GM18909 (cell line): ENCODE data around the gene SIRT5.
A peak's percentile ranks its signal among the peaks of the same experiment; 100 is the strongest.

Experiments
- ATAC-seq: cut with Tn5 transposase; IDR thresholded peaks from one replicate; pipeline ENCODE4 v1.9.1; 2021; ENCODE audit warnings: mild to moderate bottlenecking; ENCODE audit not compliant: unreplicated experiment, poor library complexity

The SIRT5 gene

DNA sequence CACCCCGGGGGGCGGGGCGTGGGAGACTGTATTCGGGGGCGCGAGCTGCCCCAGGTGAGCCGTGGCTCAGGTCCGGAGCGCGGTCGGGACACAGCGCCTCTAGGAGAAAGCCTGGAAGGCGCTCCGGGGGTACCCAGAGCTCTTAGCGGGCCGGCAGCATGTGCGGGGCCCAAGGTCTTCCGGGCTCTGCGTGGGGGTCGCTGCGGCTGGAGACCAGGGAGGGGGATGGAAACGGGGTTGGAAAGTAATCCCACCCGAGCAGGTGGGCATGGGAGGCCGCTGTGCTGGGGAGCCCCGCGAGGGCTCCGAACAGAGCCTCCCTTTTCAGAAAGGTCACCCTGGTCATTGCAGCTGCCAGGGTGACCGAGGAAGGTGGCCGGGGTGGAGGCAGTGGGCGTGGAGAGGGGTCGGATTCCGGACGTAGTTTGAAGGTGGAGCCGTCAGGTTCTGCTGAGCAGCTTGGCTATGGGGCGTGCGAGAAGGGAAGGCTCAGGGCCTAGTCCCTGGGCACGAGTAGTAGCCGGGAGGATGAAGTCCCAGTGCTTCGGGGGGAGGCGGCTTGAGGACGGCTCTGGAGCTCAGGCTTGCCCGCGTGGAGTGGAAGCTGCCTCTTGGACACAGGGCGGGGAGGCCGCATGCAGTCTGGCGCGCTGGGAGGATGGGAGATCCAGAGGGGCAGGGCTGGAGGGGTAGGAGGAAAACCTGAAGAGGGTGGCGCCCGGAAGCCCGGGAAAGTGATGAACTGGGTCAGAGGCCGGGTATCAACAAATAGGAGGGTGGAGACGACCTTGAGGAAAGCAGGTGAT is at the start of gene SIRT5:
TSS of gene SIRT5 (plus strand) at position 31 of the 806 bp plus-strand sequence. CDS start 9,510 bp downstream, outside the sequence.
- ATAC-seq = peak; percentile 78

DNA sequence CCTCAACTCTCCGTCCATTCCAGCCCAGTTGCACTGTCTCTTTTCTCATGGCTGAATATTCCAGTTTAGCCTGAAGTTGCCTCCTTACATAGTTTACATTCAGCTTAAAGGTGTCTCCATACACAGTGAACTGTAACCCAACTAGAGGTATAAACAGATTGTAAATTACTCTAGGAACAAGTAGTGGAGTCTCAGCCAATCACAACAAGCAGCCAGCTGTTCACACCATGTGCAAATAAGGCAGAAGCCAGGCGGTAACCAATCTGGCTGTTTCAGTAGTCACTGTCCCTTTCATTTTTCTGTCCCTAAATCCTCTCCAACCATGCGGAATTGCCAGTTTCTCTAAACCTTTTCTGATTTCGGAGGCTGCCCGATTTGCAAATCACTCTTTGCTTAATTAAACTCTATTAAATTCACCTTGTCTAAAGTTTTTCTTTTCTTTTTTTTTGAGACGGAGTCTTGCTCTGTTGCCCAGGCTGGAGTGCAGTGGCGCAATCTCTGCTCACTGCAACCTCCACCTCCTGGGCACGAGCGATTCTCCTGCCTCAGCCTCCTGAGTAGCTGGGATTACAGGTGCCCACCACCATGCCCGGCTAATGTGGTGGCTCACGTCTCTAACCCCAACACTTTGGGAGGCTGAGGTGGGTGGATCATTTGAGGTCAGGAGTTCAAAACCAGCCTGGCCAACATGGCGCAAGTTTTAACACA is 49.4 kb upstream of the SIRT5 start:
- no peak for ATAC-seq

DNA sequence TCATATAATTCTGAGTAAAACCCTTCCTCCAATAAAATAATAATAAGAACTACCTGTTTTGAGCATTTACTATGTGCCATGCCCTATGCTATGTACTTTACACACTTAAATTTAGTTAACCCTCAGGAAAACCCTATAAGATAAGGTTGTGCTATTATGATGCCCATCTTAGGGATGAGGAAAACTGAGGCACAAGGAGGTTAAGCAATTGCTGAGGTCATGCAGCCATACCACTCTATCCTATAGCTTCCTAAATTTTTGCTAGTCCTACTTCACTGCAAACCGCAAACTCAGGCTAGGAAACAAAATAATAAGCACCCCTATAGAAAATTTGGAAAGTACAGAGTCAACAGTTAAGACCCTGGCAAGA is 48.1 kb upstream of the SIRT5 start:
- ATAC-seq = no peak

DNA sequence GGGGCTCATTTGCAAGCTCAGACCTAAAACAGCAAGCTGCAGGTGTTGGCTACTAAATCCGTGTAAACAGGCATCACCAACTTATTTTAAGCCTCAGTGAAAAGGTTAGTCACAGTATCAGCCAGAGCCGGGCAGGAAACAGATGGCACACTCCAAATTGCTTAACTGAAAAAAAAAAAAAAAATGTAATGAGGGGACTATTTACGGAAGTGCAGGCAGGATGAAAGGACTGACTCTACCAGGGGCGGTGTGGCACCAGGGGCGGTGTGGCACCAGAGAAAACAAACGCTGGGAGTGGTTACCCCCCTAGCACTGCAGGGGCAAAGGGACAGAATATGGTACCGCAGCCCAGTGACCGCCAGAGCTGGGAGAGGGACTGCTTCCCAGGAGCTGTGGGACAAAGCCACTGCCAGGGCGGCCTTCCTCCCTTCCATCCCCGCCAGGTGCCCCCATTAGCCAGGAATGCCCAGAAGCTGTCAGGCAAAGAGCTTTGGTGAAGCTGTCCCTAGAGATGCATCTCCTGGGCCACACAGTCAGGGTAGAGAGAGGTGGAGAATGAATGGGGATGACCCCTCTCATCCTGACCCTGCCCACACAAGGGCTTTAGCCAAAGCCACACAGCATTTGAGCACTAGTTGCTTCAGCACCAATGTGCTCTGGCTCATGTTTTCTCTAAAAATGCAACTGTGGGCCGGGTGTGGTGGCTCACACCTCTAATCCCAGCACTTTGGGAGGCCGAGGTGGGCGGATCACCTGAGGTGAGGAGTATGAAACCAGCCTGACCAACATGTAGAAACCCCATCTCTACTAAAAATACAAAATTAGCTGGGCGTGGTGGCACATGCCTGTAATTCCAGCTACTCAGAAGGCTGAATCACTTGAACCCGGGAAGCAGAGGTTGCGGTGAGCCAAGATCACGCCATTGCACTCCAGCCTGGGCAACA is 47.4 kb upstream of the SIRT5 start:
- ATAC-seq = peak; percentile 83

DNA sequence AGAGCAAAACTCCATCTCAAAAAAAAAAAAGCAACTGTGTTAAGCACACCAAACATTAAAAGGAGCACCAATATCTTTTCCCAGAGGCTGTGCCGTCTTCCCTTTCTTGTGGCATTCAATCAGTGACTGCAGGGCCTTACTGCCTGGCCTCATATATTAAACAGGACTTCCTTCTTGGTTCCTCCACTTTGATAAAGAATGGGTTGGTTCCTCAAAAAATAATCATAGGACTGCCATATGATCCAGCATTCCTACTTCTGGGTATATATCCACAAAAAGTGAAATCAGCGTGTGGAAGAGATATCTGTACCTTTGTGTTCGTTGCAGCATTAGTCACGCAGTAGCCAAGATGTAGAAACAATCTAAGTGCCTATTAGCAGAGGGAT is 46.7 kb upstream of the SIRT5 start:
- ATAC-seq = no peak

DNA sequence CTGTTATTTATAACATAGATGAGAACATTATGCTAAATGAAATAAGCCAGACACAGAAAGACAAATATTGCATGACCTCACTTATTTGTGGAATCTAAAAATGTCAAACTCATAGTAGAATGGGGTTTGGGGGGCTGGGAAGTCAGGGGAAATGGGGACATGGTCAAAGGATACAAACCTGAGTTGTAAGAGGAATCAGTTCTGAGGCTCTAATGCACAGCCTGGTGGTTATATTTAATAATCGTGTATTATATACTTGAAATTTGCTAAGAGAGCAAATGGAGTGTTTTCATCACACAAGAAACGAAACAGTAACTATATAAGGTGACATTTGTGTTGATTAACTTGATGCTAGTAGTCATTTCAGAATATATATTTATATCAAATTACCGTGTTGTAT is 46.2 kb upstream of the SIRT5 start:
- ATAC-seq = no peak

DNA sequence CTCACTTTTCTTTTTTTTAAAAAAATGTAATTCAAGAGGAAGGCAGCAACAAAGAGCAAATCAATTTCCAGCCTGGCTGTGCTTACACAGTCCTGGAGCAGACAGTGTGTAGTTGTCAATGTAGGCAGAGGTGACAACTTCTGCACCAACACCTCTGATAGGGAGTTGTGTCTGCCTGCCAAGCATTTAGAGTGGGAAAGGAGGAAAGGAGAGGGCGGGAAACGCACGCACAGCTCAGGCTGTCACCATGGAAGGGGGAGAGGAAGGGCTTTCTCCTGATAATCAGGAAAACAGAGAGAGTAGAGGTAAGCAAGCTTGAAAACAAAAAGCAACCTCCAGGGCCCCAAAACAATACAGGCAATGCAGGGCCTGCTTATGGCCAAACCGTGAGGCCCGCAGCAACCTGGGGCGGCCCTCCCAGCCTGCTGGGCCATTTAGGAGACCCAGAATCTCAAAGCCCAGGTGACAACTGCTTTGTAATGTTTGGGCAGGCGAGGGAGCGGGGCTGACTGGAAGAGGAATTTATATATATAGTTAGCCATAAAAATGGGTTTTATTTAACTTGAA is 45.5 kb upstream of the SIRT5 start:
- no peak for ATAC-seq

DNA sequence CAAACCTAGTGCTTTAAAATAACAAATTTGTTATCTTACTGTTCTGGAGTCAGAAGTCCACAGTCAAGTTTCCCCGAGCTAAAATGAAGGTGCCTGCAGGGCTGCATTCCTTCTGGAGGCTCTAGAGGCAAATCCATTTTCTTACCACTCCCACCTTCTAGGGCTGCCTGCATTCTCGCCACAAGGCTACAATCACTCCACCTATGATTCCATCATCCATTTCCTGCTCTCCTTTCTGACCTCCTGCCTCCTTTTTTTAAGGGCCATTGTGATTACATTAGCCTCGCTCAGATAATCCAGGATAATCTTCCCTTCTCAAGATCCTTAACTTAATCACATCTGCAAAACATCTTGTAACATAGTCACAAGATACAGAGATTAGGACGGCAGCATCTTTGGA is 42.4 kb upstream of the SIRT5 start:
- no peak for ATAC-seq

DNA sequence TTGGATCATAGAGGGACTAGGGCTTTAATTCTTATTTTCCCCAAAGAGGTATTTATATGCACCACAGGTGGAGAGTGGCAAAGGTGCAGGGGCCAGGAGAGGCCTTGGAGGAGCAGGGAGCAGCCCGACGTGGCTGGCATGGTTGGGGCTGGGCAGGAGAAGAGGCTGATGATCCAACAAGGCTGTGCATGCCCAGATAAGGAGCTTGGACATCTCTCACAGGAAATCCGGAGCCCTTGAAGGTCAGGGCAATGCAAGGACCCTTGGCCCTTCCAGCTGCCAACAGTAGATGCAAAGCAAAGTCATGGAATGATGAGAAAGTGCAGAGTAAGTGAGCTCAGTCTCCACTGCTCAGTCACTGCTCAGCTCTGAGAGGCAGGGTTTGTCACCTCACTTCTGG is 39.9 kb upstream of the SIRT5 start:
- no peak for ATAC-seq

DNA sequence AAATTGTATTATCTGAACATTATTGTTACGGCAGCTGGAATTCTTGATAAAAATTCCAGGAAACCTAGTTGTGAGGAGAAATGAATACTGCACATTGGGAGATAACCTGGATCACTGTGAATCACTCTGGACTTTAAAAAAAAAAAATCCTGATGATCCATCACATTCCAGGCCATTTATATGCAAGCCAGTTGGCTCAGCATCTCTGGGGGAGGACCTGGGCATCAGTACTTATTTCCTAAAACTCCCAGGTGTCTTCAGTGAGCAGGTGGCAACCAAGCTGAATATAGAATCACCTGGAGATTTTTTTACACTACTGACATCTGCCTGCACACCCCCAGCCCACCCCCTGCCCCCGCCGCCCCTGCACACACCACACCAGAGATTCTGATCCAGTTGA is 39.1 kb upstream of the SIRT5 start:
- ATAC-seq = no peak

DNA sequence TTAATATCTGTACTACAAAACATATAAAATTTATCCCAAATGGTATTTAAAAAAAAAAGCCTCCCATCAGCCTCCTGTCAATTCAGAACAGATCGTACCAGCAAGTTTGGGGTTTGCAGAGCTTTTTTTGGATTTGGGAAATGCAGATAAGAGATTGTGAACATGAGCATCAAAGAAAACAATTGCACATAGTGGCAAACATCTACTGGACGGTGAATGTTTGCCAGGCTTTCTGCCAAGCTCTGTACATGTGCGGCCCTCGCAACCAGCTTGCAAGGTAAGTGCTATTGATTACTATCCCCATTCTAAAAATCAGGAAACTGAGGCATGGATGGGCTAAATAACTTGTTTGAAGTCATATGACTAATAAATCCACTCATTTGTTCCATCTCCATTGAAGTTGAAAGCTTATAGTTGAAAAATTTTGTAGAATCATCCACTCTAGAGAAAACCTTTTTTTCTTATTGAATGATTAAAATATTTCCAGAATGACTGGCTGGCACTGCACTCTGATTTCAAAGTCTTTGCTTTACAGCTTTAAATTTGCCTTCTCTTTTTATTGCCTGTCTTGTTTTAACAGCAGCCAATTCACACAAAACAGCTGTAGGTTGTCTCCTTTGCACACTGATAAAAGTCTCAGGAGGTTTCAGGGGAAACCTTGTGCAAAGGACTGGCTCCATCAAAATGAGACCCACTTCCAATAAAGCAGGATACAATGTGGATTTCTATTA is 37.4 kb upstream of the SIRT5 start:
- ATAC-seq = no peak

DNA sequence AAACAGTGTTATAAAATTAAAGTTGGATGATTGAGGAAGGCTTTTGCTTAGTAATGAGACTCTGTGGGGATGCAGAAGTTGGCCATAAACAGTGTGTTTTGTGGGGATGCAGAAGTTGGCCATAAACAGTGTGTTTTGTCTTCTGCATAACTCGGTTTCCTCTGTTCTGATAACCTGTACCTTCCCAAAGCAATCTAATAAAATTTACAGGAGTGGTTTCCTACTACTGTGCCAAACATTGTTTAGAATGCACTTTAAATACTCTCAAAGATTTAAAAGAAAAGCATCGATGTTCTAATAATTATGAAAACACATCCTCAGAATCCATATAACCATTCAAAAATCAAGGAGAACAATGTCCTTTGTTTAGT is 36.9 kb upstream of the SIRT5 start:
- no peak for ATAC-seq

DNA sequence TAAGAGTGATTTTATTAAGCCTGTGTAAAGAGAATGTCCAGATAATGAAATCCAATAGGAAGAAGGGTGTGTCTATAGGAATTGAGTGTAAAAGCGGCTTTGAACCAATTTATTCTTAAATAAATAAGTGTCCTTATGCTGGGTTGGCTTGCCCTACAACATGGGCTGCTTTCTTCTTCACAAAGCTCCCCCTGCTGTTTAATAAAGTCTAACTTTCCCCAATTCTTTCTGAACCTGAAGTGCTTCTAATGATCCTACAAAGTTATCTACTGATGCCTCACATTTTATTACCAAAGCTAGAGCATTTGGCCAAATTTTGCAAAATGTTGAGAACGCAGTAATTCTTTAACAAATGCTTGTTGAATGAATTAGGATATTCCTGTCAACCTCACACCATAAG is 36.3 kb upstream of the SIRT5 start:
- ATAC-seq = no peak

DNA sequence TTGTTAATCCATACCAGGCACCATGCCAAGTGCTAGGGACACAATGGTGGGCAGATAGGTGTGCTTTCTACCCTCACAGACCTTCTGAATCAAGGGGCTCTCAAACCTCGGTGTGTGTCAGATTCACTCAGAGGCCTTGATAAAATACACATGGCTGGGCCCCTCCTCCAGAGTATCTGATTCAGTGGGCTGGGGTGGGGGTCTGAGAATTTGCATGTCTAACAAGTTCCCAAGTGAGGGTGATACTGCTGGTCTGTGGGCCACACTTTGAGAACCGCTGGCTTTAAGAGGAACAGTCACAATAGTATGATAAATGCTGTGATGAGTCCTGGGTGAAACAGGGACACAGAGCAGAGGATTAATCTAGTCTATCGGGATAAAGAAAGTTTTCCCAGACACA is 35.8 kb upstream of the SIRT5 start:
- no peak for ATAC-seq

DNA sequence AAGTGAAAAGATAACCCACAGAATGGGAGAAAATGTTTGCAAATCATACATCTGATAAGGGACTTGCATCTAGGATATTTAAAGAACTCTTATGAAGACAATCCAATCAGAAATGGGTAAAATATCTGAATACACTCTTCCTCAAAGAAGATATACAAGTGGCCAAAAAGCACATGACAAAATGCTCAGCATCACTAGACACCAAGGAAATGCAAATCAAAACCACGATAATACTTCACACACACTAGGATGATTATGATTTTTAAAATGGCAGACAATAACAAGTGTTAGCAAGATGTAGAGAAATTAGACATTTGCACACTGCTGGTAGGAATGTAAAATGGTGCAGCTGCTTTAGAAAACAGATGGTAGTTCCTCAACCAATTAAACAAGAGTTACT is 34.8 kb upstream of the SIRT5 start:
- ATAC-seq = no peak

DNA sequence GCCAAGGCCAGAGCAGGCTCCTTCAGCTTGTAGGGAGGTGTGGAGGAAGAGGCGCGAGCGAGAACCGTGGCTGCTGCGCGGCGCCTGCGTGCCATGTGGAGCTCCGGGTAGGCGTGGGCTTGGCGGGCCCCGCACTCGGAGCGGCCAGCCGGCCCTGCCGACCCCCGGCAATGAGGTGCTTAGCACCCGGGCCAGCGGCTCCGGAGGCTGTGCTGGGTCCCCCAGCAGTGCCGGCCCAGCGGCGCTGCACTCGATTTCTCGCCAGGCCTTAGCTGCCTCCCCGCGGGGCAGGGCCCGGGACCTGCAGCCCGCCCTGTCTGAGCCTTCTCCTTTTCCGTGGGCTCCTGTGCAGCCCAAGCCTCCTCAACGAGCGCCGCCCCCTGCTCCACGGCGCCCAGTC is 32.9 kb upstream of the SIRT5 start:
- no peak for ATAC-seq

DNA sequence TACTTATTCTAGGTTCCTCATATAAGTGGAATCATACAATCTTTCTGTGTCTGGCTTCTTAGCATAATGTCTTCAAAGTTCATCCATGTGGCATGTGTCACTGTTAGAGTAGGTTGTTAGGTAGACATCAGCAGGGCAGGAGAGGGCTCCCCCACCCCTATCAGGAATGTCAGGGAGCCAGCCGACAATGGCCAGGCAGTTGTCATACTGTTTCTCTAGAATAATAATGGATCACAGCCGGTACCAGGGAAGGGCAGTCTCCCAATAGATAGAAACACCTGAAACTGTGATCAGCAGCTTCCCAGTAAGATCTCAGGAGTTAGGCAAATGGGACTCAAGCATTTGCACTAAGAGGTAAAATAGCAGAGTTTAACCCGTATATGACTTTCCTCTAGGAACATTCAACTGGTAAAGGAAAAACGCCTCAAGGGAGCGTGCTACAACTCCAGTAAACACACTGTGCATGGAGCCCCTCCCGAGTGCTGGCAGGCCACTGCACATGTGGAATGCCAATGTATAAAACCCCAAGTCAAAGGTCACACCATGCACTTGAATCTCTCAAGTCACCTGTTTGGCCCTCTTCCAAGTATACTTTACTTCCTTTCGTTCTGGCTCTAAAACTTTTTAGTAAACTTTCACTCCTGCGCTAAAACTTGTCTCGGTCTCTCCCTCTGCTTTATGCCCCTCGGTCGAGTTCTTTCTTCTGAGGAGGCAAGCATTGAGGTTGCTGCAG is 29.8 kb upstream of the SIRT5 start:
- no peak for ATAC-seq

DNA sequence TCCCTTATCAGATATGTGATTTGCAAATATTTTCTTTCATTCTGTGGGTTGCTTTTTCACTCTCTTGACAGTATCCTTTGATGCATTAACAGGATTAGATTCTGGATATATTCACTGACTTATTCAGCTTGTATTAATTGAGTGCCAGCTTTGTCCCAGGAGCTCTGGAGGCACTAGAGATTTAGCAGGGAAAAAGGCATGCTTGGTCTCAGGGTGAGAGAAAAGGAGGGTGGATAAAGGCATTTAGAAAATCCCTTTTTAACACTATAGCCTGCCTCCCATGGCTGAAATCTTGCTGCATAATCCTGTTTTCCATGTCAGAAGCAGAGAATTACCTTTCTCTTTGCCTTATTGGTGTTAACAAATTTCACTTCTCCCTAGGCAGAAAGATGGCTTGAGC is 28.5 kb upstream of the SIRT5 start:
- ATAC-seq = no peak

DNA sequence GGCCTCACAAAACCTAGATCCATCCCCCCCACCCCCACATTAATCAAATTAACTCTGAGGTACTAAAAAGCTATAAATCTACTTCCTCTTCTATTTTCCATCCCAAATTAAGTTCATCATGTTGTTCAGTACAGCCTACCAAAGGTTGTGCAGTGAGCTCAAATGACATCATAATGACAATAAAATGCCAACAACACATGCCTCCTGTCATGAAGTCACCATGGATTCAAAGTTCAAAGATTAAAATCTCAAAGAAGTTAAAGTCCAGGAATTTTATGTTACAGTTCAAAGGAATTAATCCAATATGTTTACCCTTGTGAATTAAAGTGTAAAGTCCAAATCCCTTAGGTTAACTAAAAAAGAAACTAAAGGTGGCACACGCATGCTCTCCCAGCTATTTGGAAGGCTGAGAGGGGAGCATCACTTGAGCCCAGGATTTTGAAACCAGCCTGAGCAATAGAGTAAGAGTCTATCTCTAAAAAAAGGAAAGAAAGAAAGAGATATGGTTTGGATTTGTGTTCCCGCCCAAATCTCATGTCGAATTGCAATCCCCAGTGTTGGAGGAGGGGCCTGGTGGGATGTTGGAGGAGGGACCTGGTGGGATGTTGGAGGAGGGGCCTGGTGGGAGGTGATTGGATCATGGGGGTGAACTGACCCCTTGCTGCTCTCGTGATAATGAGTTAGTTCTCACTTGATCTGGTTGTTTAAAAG is 25.7 kb upstream of the SIRT5 start:
- ATAC-seq = no peak
